Choroid plexus epithelial cell (primary cell): ENCODE results near the gene BCL11B.

Experiments
- DNase-seq: peaks from one replicate; pipeline ENCODE4 v3.0.0-alpha.2; 2010; ENCODE audit warnings: low read depth
- H3K4me3 ChIP-seq: 2 replicates; pipeline ENCODE4 v1.5.1; 2011; ENCODE audit warnings: low read depth, mild to moderate bottlenecking, control low read depth, low read length, moderate library complexity
- CTCF ChIP-seq: conservative IDR thresholded peaks from 2 replicates; pipeline ENCODE4 v1.5.1; 2011; ENCODE audit warnings: low read depth, mild to moderate bottlenecking, control low read depth, inconsistent platforms, low read length, moderate library complexity

Gene BCL11B

GRCh38 chr14:99177886-99178835, 93.8 kb downstream of the BCL11B start:
- TF ChIP-seq CTCF = no peak
- no peak for DNase-seq
- H3K4me3 ChIP-seq = no peak overlapping the region

GRCh38 chr14:99177046-99177655, 94.8 kb downstream of the BCL11B start:
- no peak for DNase-seq
- TF ChIP-seq CTCF = no peak
- H3K4me3 ChIP-seq = no peak overlapping the region

GRCh38 chr14:99176156-99176945, 95.6 kb downstream of the BCL11B start:
- H3K4me3 ChIP-seq = no peak overlapping the region
- no peak for TF ChIP-seq CTCF
- DNase-seq = no peak

- TF ChIP-seq CTCF = no peak
- DNase-seq = no peak
- H3K4me3 ChIP-seq = no peak overlapping the region
These were observed 96.5 kb downstream of the BCL11B start for GRCh38 chr14:99175331-99176155.

GRCh38 chr14:99174770-99175319, 97.2 kb downstream of the BCL11B start:
- no peak overlapping the region for H3K4me3 ChIP-seq
- no peak for DNase-seq
- TF ChIP-seq CTCF = no peak
